Heart right ventricle (tissue), 16 donors: Measurements from ENCODE around the gene PCDHGA1. TPM values are rescaled to one million over a fixed set of nuclear protein-coding genes. Genes with fewer than 3 reads are reported as not detected.

Experiments
- ATAC-seq, 8 donors: fragments of 200-7000 bp; cut with Tn5 transposase; one replicate each; pipeline ENCODE4 v1.9.1; 2020; ENCODE audit warnings: mild to moderate bottlenecking in 8 of 8, moderate library complexity in 8 of 8, moderate number of reproducible peaks in 1 of 8
- DNase-seq, 2 donors: peaks; one replicate each; pipeline ENCODE4 v3.0.0-alpha.2; 2020
- H3K27ac ChIP-seq, 10 donors: fragments of 200-600 bp; sonication (generic) in 2 of 10; one replicate each; pipeline versions ENCODE4 v1.5.0 to v1.8.0; 2020 to 2022; ENCODE audit warnings: mild to moderate bottlenecking in 3 of 10
- H3K27me3 ChIP-seq, 7 donors: fragments of 200-600 bp; one replicate each; pipeline ENCODE4 v1.8.0; 2021 to 2022; ENCODE audit warnings: mild to moderate bottlenecking in 2 of 7
- H3K36me3 ChIP-seq, 9 donors: fragments of 200-600 bp; sonication (generic) in 1 of 9; one replicate each; pipeline versions ENCODE4 v1.5.0 to v1.8.0; 2020 to 2022; ENCODE audit warnings: mild to moderate bottlenecking in 2 of 9
- H3K4me1 ChIP-seq, 9 donors: fragments of 200-600 bp; sonication (generic) in 1 of 9; one replicate each; pipeline versions ENCODE4 v1.5.0 to v1.8.0; 2020 to 2022; ENCODE audit warnings: mild to moderate bottlenecking in 4 of 9
- H3K4me3 ChIP-seq, 10 donors: fragments of 200-600 bp; sonication (generic) in 2 of 10; one replicate each; pipeline versions ENCODE4 v1.5.0 to v1.8.0; 2020 to 2022; ENCODE audit warnings: mild to moderate bottlenecking in 7 of 10, moderate library complexity in 2 of 10
- H3K9me3 ChIP-seq, 11 donors: fragments of 200-600 bp in 10 of 11; sonication (generic) in 2 of 11; one replicate each; pipeline versions ENCODE4 v1.5.0 to v1.8.0; 2013 to 2022; ENCODE audit warnings: mild to moderate bottlenecking in 2 of 11, control low read depth in 1 of 11, moderate library complexity in 1 of 11
- CTCF ChIP-seq, 9 donors: fragments of 200-600 bp; sonication (generic) in 2 of 9; IDR thresholded peaks; one replicate each; pipeline versions ENCODE4 v1.5.0 to v1.8.0; 2021 to 2022; ENCODE audit warnings: antibody characterized with exemption in 9 of 9, mild to moderate bottlenecking in 5 of 9, moderate library complexity in 1 of 9
- WGBS, 2 donors: extraction: QIAGEN DNeasy Blood & Tissue Kit; methylation state at CpG; one replicate each; pipeline ENCODE4 v1.1.7; 2013; ENCODE audit warnings: inconsistent platforms in 1 of 2; 5-methylcytosine and 5-hydroxymethylcytosine counted together
- intact Hi-C, 10 donors: fragments of 100-400 bp; cut with DNase I; formaldehyde crosslinking; loops; one replicate each; pipeline versions ENCODE4 v1.11.1 to v1.14.2; 2022
- polyA plus RNA-seq, 2 donors: library from polyadenylated mRNA; stranded (reverse); fragments of 200-250 nt; gene quantifications; one replicate each; pipeline ENCODE4 v1.2.3, GENCODE V29; 2013
- total RNA-seq, 10 donors: library from RNA; stranded (reverse); fragmentation: NEBNext Ultra II Directional in 3 of 10; extraction: Animal tissue kit (Norgen Biotek cat#: 25700) in 3 of 10; gene quantifications; one replicate each; pipeline versions ENCODE4 v1.2.1 to v1.2.4, GENCODE V29; 2021 to 2023
- donor health status: Arrhythmogenic right ventricular cardiomyopathy.
- donor health status: ischemic (EF 13 %, LVEDD 7.1; RV severe dilation, severe dysfunction).
- donor health status: healthy with polysubstance abuse.
- donor health status: DM: no; HTN: yes; CAD: no.
- donor health status: DM: no; HTN: no; CAD: no.
- donor health status: ischemic (EF 25% LVEDD 6.9; RV normal size, moderate dysfunction).
- donor health status: ischemic (EF 25% LVEDD 5.7; RV mildly dilated, moderate dysfunction).
- donor health status: healthy.
- donor health status: DM: yes; HTN: yes; CAD: no.
- donor health status: Ischemic cardiomyopathy.
- donor health status: ischemic (EF 35%, LVEDD 5.7; RV mildly dilated, moderate dysfunction).
- donor health status: nonischemic (EF 11% LVEDD 7.7; RV severe dilation, severe dysfunction).
- donor health status: DM: yes; HTN: yes; CAD: no.
- donor health status: PGD.
- donor health status: ischemic (EF 29% LVEDD 5.4; RV normal size, mild dysfunction).
- donor health status: nonischemic (EF 23%, LVEDD 6.1; RV moderate dilation, normal function).

Gene PCDHGA1
- total and polyA plus RNA-seq, 12 donors: 0.57 to 5.0 (median 2.6) TPM

GRCh38 chr5:141508440-141508797 is 178.1 kb downstream of the PCDHGA1 start:
- no peaks in the 10 kb centered on the region for H3K27me3 ChIP-seq
- no peak for DNase-seq
- peaks cover 20 to 61% (median 49%) of the 10 kb centered on the region in 9 donors for H3K4me1 ChIP-seq
- intact Hi-C loops: loop anchor here in 1 of 10 donors (2.0 kb wide), 1 partner anchor 16 kb away; no protein-coding TSS in a partner anchor
- peak overlapping the region; percentile 59 to 95 (median 82) for H3K27ac ChIP-seq
- H3K9me3 ChIP-seq: no peaks in the 10 kb centered on the region
- WGBS, 2 donors: 37 to 45% methylated on average over 9 of the region's 9 CpGs
- peak in 5 of 8 donors; percentile 1 to 15 (median 3) for ATAC-seq
- peak overlapping the region in 8 of 10 donors; percentile 4 to 41 (median 32) for H3K4me3 ChIP-seq
- peaks cover 0 to 64% (median 15%) of the 10 kb centered on the region in 9 donors for H3K36me3 ChIP-seq
- TF ChIP-seq CTCF (IDR thresholded peaks at IDR 0.05): no peak

DNA sequence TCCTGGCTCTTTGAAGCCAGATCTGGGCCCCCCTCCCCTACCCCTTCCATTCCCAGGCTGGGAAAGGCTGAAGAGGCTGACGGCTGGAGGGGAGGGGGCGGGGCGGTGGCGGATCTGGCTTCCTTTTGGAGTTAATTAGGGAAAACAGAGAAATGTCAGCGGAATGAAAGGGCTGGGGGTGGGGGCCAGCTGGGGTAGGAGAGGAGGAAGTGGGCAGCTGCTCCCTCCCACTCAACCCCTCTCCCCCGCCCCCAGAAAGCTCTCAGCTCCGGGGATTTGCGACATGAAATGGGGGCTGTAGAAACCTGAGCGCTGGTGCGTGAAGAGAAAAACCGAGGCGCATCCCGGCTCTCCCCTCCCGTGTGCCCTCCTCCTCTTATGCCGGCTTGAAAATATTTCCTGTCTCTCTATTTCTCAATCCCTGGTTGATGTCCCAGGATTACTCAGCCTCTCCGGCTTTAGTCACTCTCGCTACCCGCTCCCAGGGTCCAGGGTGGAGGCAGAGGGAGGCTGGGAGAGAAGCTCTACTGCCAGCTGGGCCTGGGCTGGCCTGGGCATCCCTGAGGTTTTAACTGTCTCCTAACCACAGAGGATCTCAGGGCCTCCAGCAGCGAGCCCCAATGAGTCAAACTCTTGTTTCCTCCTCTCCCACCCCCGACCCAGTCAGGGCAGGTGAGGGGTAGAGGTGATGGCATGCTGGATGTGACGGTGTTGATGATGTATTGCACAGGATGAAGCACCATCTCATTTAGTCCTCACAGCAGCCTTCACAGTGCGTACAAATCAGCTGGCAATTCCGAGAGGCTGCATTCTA is 178.7 kb downstream of the PCDHGA1 start:
- Histone ChIP-seq H3K27ac (peak overlapping the region; percentile 59 to 95 (median 82)), H3K9me3 (no peaks in the 10 kb centered on the region), H3K4me3 (peak overlapping the region in 8 of 10 donors; percentile 4 to 41 (median 32)), H3K4me1 (peaks cover 22 to 67% (median 55%) of the 10 kb centered on the region in 9 donors), H3K36me3 (peaks cover 0 to 59% (median 15%) of the 10 kb centered on the region in 9 donors), H3K27me3 (no peaks in the 10 kb centered on the region)
- DNase-seq: peak; percentile 56 to 60
- intact Hi-C loops: loop anchor here in 1 of 10 donors (2.0 kb wide), 1 partner anchor 16 kb away; no protein-coding TSS in a partner anchor
- WGBS, 2 donors: 40 to 52% methylated on average over 23 of the region's 23 CpGs
- peak; percentile 18 to 65 (median 40) for ATAC-seq
- no peak for TF ChIP-seq CTCF (IDR thresholded peaks at IDR 0.05)

- Histone ChIP-seq H3K27ac (peak overlapping the region in 7 of 10 donors; percentile 67 to 95 (median 84)), H3K4me1 (peaks cover 31 to 78% (median 66%) of the 10 kb centered on the region in 9 donors), H3K4me3 (no peak overlapping the region), H3K36me3 (peaks cover 0 to 48% (median 15%) of the 10 kb centered on the region in 9 donors), H3K27me3 (no peaks in the 10 kb centered on the region), H3K9me3 (no peaks in the 10 kb centered on the region)
- WGBS, 2 donors: 90 to 91% methylated on average over 9 of the region's 9 CpGs
- intact Hi-C loops: loop anchor here in 2 of 10 donors (5.0 kb wide), 1 partner anchor 33 kb away; the partner anchor contains the start of gene PCDHGC3 (in 2 of the 2)
- no peak for TF ChIP-seq CTCF (IDR thresholded peaks at IDR 0.05)
- DNase-seq (no peak), ATAC-seq (no peak)
Observed at GRCh38 chr5:141510160-141510559, 179.8 kb downstream of the PCDHGA1 start.

DNA sequence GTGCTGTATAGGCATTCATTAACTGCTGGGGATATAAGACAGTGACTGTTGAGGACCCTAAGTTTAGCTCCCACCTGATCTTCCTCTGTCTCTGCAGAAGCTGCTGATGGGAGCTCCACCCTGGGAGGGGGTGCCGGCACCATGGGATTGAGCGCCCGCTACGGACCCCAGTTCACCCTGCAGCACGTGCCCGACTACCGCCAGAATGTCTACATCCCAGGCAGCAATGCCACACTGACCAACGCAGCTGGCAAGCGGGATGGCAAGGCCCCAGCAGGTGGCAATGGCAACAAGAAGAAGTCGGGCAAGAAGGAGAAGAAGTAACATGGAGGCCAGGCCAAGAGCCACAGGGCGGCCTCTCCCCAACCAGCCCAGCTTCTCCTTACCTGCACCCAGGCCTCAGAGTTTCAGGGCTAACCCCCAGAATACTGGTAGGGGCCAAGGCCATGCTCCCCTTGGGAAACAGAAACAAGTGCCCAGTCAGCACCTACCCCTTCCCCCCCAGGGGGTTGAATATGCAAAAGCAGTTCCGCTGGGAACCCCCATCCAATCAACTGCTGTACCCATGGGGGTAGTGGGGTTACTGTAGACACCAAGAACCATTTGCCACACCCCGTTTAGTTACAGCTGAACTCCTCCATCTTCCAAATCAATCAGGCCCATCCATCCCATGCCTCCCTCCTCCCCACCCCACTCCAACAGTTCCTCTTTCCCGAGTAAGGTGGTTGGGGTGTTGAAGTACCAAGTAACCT is 180.7 kb downstream of the PCDHGA1 start:
- no peaks in the 10 kb centered on the region for H3K27me3 ChIP-seq
- ATAC-seq: no peak
- no peak for DNase-seq
- no peak overlapping the region for H3K4me3 ChIP-seq
- WGBS, 2 donors: 94 to 95% methylated on average over 14 of the region's 14 CpGs
- peak overlapping the region in 3 of 10 donors; percentile 85 to 95 (median 87) for H3K27ac ChIP-seq
- no peaks in the 10 kb centered on the region for H3K9me3 ChIP-seq
- peaks cover 0 to 47% (median 15%) of the 10 kb centered on the region in 9 donors for H3K36me3 ChIP-seq
- intact Hi-C loops: loop anchor here in 2 of 10 donors (5.0 kb wide), 1 partner anchor 34 kb away; the partner anchor contains the start of gene PCDHGC3 (in 2 of the 2)
- peaks cover 31 to 87% (median 75%) of the 10 kb centered on the region in 9 donors for H3K4me1 ChIP-seq
- TF ChIP-seq CTCF (IDR thresholded peaks at IDR 0.05): no peak
